Mammary epithelial cell (primary cell): Measurements from ENCODE around the gene ADAMTSL2.

Experiments used
- CTCF ChIP-seq, 2 donors: IDR thresholded peaks in 1 of 2; conservative IDR thresholded peaks in 1 of 2; 2 replicates each; pipeline ENCODE4 v1.5.1; 2011 to 2012; ENCODE audit warnings: inconsistent platforms in 2 of 2, low read length in 2 of 2, mild to moderate bottlenecking in 2 of 2, control low read depth in 1 of 2, low read depth in 1 of 2; ENCODE audit not compliant: insufficient read depth in 1 of 2; ENCODE audit errors: extremely low read depth in 1 of 2
- EZH2 ChIP-seq: IDR thresholded peaks from 2 replicates; pipeline ENCODE4 v1.6.1; 2012; ENCODE audit warnings: low read length, inconsistent platforms, borderline replicate concordance

- TF ChIP-seq CTCF (conservative IDR thresholded peaks at IDR 0.05 in 1 of 2, IDR thresholded peaks at IDR 0.05 in 1 of 2; ENCODE audit: extremely low read depth in 1 of 2, insufficient read depth in 1 of 2, low read depth in 1 of 2, low read length in 2 of 2) = no peak
- TF ChIP-seq EZH2 = no peak
Measured at GRCh38 chr9:133529457-133529856, 5.0 kb upstream of the ADAMTSL2 start.
